HG02571 (cell line): ENCODE measurements around the gene FAR2.
"Not testable (repeated sequence)": the region's sequence is repeated elsewhere in the genome, so short reads cannot be mapped to it uniquely, and the experiment has no call there.

Experiments used
- ATAC-seq: cut with Tn5 transposase; IDR thresholded peaks from one replicate; pipeline ENCODE4 v1.9.1; 2021; ENCODE audit warnings: mild to moderate bottlenecking, moderate library complexity; ENCODE audit not compliant: unreplicated experiment

Gene FAR2

GRCh38 chr12:29273178-29273843, 124.2 kb downstream of the FAR2 start:
- ATAC-seq, result no peak

GRCh38 chr12:29275834-29276233, 126.8 kb downstream of the FAR2 start:
- no peak for ATAC-seq

GRCh38 chr12:29277231-29277630, 128.2 kb downstream of the FAR2 start:
- no peak for ATAC-seq

- no peak for ATAC-seq
These were observed 129.8 kb downstream of the FAR2 start for GRCh38 chr12:29278673-29279420.

GRCh38 chr12:29281371-29282005, 132.4 kb downstream of the FAR2 start:
- no peak for ATAC-seq

GRCh38 chr12:29282031-29282816, 133.1 kb downstream of the FAR2 start:
- no peak for ATAC-seq

- no peak for ATAC-seq
These were observed 135.1 kb downstream of the FAR2 start for GRCh38 chr12:29283969-29284700.

- no peak for ATAC-seq
These were observed 137.2 kb downstream of the FAR2 start for GRCh38 chr12:29286081-29286790.

- ATAC-seq, result no peak
These were observed 138.5 kb downstream of the FAR2 start for GRCh38 chr12:29287622-29288021.

- no peak for ATAC-seq
These were observed 139.0 kb downstream of the FAR2 start for GRCh38 chr12:29288031-29288430.

GRCh38 chr12:29290475-29290874, 141.4 kb downstream of the FAR2 start:
- ATAC-seq, result not testable (repeated sequence)

GRCh38 chr12:29291226-29291625, 142.1 kb downstream of the FAR2 start:
- ATAC-seq, result no peak

- ATAC-seq, result no peak
These were observed 150.6 kb downstream of the FAR2 start for GRCh38 chr12:29299633-29300032.

- ATAC-seq, result no peak
These were observed 152.0 kb downstream of the FAR2 start for GRCh38 chr12:29301114-29301513.

- no peak for ATAC-seq
These were observed 155.3 kb downstream of the FAR2 start for GRCh38 chr12:29304388-29304787.

- ATAC-seq, result no peak
These were observed 157.2 kb downstream of the FAR2 start for GRCh38 chr12:29306266-29306665.

- ATAC-seq, result no peak
These were observed 157.6 kb downstream of the FAR2 start for GRCh38 chr12:29306682-29307081.

- ATAC-seq, result no peak
These were observed 160.3 kb downstream of the FAR2 start for GRCh38 chr12:29309320-29309902.

GRCh38 chr12:29310899-29311298, 161.8 kb downstream of the FAR2 start:
- ATAC-seq, result no peak

GRCh38 chr12:29314416-29314815, 165.3 kb downstream of the FAR2 start:
- no peak for ATAC-seq
